ENCODE results near the gene DCAF5.
A peak's percentile ranks its signal among the peaks of the same experiment; 100 is the strongest.
"Not testable (repeated sequence)": the region's sequence is repeated elsewhere in the genome, so short reads cannot be mapped to it uniquely, and the experiment has no call there.

DCAF5 gene

GRCh38 chr14:69152902-69153151 is at the start of gene DCAF5:
DCAF5 (minus strand) TSS chr14:69153119; CDS start chr14:69152978, 141 bp downstream.
- no peak for DNase-seq (ENCODE audit: low spot score)

GRCh38 chr14:69199786-69200185 is 46.9 kb upstream of the DCAF5 start:
- DNase-seq (ENCODE audit: low spot score) = no peak

- no peak for DNase-seq (ENCODE audit: low spot score)
Observed at GRCh38 chr14:69193721-69194120, 40.8 kb upstream of the DCAF5 start.

GRCh38 chr14:69191340-69192111 is 38.6 kb upstream of the DCAF5 start, which contains the start of gene EXD2:
EXD2 (plus strand) TSS chr14:69191498; CDS start chr14:69209471, 17,973 bp downstream.
- DNase-seq (ENCODE audit: low spot score) = peak; percentile 92

GRCh38 chr14:69190191-69190590 is 37.3 kb upstream of the DCAF5 start:
- DNase-seq (ENCODE audit: low spot score) = no peak

- no peak for DNase-seq (ENCODE audit: low spot score)
Observed at GRCh38 chr14:69183735-69184134, 30.8 kb upstream of the DCAF5 start.

GRCh38 chr14:69182580-69182979 is 29.7 kb upstream of the DCAF5 start:
- DNase-seq (ENCODE audit: low spot score) = not testable (repeated sequence)

- DNase-seq (ENCODE audit: low spot score) = no peak
Observed at GRCh38 chr14:69181491-69181890, 28.6 kb upstream of the DCAF5 start.

- no peak for DNase-seq (ENCODE audit: low spot score)
Observed at GRCh38 chr14:69175130-69175529, 22.2 kb upstream of the DCAF5 start.

- DNase-seq (ENCODE audit: low spot score) = no peak
Observed at GRCh38 chr14:69171569-69171968, 18.6 kb upstream of the DCAF5 start.

GRCh38 chr14:69170839-69171238 is 17.9 kb upstream of the DCAF5 start:
- DNase-seq (ENCODE audit: low spot score) = no peak

- not testable (repeated sequence) for DNase-seq (ENCODE audit: low spot score)
Observed at GRCh38 chr14:69165787-69166186, 12.9 kb upstream of the DCAF5 start.

- no peak for DNase-seq (ENCODE audit: low spot score)
Observed at GRCh38 chr14:69161590-69161989, 8.7 kb upstream of the DCAF5 start.

GRCh38 chr14:69156224-69156623 is 3.3 kb upstream of the DCAF5 start:
- DNase-seq (ENCODE audit: low spot score) = no peak

- DNase-seq (ENCODE audit: low spot score) = peak; percentile 17
Observed at GRCh38 chr14:69154779-69155178, 1.9 kb upstream of the DCAF5 start.

GRCh38 chr14:69153873-69154270 is 953 bp upstream of the DCAF5 start:
- DNase-seq (ENCODE audit: low spot score) = peak; percentile 25

- peak; percentile 97 for DNase-seq (ENCODE audit: low spot score)
Observed at GRCh38 chr14:69153152-69153872, 393 bp upstream of the DCAF5 start.

- DNase-seq (ENCODE audit: low spot score) = peak; percentile 45
Observed at GRCh38 chr14:69152181-69152901, 578 bp downstream of the DCAF5 start.

- DNase-seq (ENCODE audit: low spot score) = peak; percentile 90
Observed at GRCh38 chr14:69151458-69152180, 1.3 kb downstream of the DCAF5 start.

GRCh38 chr14:69149461-69150244 is 3.3 kb downstream of the DCAF5 start:
- DNase-seq (ENCODE audit: low spot score) = no peak

- DNase-seq (ENCODE audit: low spot score) = no peak
Observed at GRCh38 chr14:69142101-69142500, 10.8 kb downstream of the DCAF5 start.

Measured in AG08396 (cell line).